Stimulated activated CD4-positive, alpha-beta T cell treated with anti-CD3 and anti-CD28 coated beads, TNF-alpha, amount 100 ng/mL, for 48 hours (primary cell): Measurements from ENCODE around the gene CHPF2.

Source experiments
- DNase-seq, 3 donors: peaks; one replicate each; pipeline ENCODE4 v3.0.0-alpha.2; 2020; ENCODE audit warnings: low read depth in 3 of 3

The CHPF2 gene

GRCh38 chr7:151204383-151205032 is 27.8 kb upstream of the CHPF2 start:
- DNase-seq, result no peak

- no peak for DNase-seq
These were observed 26.6 kb upstream of the CHPF2 start for GRCh38 chr7:151205730-151206129.

GRCh38 chr7:151206914-151207313 is 25.4 kb upstream of the CHPF2 start:
- no peak for DNase-seq

GRCh38 chr7:151207315-151207714 is 25.0 kb upstream of the CHPF2 start:
- DNase-seq, result no peak

- DNase-seq, result no peak
These were observed 24.5 kb upstream of the CHPF2 start for GRCh38 chr7:151207804-151208203.

- no peak for DNase-seq
These were observed 23.9 kb upstream of the CHPF2 start for GRCh38 chr7:151208253-151208862.

- DNase-seq, result no peak
These were observed 22.7 kb upstream of the CHPF2 start for GRCh38 chr7:151209588-151209987.

GRCh38 chr7:151210087-151210854 is 22.0 kb upstream of the CHPF2 start, which contains the start of gene H2BK1:
Gene H2BK1, minus strand, starts transcription at chr7:151210488. Its CDS starts 170 bp downstream, at chr7:151210318.
- DNase-seq, result no peak

GRCh38 chr7:151211155-151211772 is 21.0 kb upstream of the CHPF2 start:
- no peak for DNase-seq

- no peak for DNase-seq
These were observed 19.7 kb upstream of the CHPF2 start for GRCh38 chr7:151212626-151213025.

- DNase-seq, result no peak
These were observed 18.5 kb upstream of the CHPF2 start for GRCh38 chr7:151213826-151214225.

- no peak for DNase-seq
These were observed 16.9 kb upstream of the CHPF2 start for GRCh38 chr7:151215396-151215795.

GRCh38 chr7:151218170-151218569 is 14.1 kb upstream of the CHPF2 start:
- no peak for DNase-seq

GRCh38 chr7:151223728-151224127 is 8.6 kb upstream of the CHPF2 start:
- DNase-seq, result no peak

- DNase-seq, result no peak
These were observed 6.3 kb upstream of the CHPF2 start for GRCh38 chr7:151225948-151226510.

GRCh38 chr7:151226560-151226874 is 5.8 kb upstream of the CHPF2 start:
- DNase-seq, result no peak

- peak; percentile 96 to 98 (median 97) for DNase-seq
These were observed 5.2 kb upstream of the CHPF2 start, which contains the start of gene ABCF2 for GRCh38 chr7:151226875-151227782. Gene ABCF2, minus strand, starts transcription at chr7:151227205. Its CDS starts 747 bp downstream, at chr7:151226458.

GRCh38 chr7:151228024-151228866 is 4.0 kb upstream of the CHPF2 start:
- DNase-seq, result no peak

- DNase-seq, result no peak
These were observed 3.0 kb upstream of the CHPF2 start for GRCh38 chr7:151229249-151229648.

- no peak for DNase-seq
These were observed 1.2 kb upstream of the CHPF2 start for GRCh38 chr7:151231080-151231479.
